Right lobe of liver (tissue), 4 donors: ENCODE measurements around the gene CCDC127.

Experiments used
- CTCF ChIP-seq, 4 donors: fragments of 200-600 bp in 3 of 4; fragments of 450-650 bp in 1 of 4; IDR thresholded peaks; one replicate each; pipeline versions ENCODE4 v1.5.1 to v1.8.0; 2016 to 2022; ENCODE audit warnings: antibody characterized with exemption in 4 of 4, mild to moderate bottlenecking in 2 of 4
- POLR2A ChIP-seq: fragments of 450-650 bp; IDR thresholded peaks from one replicate; pipeline ENCODE4 v1.6.1; 2017; ENCODE audit warnings: antibody characterized with exemption, mild to moderate bottlenecking
- donor health status: DM: no; HTN: no; CAD: no.
- donor health status: DM: no; HTN: no; CAD: no.
- donor health status: DM: no; HTN: yes; CAD: no.

DNA sequence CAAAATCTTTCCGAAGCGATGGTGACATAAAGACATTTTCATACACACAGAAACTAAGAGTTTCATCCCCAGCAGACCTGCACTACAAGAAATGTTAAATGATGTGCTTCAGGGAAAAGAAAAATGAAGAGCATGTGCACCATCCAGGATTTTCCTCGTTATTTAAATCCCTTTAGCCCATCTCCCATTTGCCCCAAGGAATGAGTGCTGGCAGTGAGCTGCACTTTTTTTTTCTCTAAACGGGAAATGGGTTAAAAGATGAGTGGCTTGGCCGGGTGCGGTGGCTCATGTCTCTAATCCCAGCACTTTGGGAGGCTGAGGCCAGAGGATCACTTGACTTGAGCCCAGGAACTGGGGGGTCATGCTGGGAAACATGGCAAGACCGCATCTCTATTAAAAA is 33.5 kb downstream of the CCDC127 start:
- TF ChIP-seq CTCF (IDR thresholded peaks at IDR 0.05): no peak
- no peak for TF ChIP-seq POLR2A
